ENCODE measurements around the gene YBX2. TPM values are rescaled to one million over a fixed set of nuclear protein-coding genes. Genes with fewer than 3 reads are reported as not detected.

Gene YBX2
- total RNA-seq, 1 donor from 2014 or later = 1.3 TPM

GRCh38 chr17:7322520-7323194 lies 28.2 kb upstream of the YBX2 start:
- DNase-seq = no peak

GRCh38 chr17:7321466-7321865 lies 27.0 kb upstream of the YBX2 start:
- no peak for DNase-seq

DNA sequence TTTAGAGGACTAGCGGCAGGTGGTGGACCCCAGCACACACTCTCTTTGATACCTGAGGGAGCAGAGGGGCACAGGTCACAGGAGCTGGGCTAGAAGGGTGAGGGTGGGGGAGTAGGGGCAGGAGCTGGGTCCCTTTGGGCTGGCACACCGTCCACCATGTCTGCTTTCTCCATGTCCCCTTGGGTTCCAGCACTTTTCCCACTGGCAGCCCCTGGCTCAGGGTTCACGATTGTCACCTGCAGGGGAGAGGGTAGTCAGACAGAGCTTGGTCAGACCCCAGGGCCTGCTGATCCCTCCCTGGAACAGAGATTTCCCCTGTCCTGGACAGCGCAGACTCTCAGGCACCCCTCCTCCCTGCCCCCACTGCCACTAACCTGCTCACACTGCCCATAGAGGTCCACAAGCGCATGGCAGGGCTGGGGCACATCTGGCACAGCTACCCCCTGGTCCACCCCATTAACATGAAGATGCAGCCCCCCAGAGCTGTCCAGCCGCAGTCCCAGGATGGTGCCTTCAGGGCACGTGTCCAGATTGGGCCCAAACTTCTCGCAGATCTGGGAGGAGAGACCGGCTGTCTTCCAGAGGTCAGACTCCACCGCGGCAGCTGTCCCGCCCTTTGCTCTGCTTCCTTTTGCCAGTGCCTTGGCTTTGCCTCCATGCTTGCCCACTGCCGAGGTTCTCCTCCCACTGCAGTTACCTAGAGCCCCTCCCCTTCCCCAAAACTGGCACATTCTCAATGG lies 23.9 kb upstream of the YBX2 start:
- DNase-seq = no peak

GRCh38 chr17:7317161-7317803 lies 22.8 kb upstream of the YBX2 start:
- no peak for DNase-seq

GRCh38 chr17:7315570-7316235 lies 21.3 kb upstream of the YBX2 start:
- no peak for DNase-seq

DNA sequence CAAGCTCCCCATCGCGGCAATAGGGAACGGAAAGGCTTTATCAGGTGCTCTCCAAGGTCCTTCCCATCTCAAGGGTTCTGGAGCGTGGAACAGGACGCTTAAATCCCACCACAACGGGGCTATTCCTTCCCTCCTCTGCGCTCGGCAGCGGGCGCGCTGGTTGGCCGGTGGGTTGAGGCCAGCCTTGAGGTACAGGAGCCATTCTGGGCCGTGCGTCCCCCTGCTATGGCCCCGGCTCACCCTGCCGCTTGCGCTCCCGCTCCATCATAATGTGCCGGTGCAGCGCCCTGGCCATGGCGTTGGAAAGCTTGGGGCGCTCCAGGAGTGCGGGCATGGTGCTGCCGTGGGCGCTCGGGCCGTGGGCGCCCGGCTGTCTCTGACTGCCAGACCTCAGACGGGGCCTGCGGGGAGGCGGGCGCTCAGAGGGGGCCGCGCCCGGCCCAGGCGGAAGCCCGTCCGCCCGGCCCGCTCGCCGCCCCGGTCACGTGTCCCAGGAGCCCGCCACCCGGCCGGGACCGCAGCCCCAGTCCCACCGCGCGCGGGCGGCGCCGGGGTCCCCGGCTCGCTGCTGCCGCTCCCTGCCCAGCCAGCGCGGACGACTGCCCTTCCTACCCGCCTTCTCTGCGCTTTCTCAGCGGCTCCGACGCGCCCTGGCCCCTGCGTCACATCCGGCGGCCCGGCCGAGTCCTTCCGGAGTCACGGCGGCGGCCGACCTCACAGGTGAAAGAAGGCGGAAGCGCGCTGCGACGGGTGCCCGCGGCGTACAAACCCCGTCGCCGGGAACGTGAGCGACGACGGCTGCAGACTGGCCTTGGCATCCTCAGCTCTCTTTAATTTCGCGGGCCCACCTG lies 20.5 kb upstream of the YBX2 start, which contains the start of gene GPS2:
Gene GPS2 (minus strand): TSS at position 642 of the 851 bp plus-strand sequence. CDS start 308 bp downstream, at position 334.
- DNase-seq = peak; percentile 60

- DNase-seq = no peak
Observed at GRCh38 chr17:7313890-7314718, 19.7 kb upstream of the YBX2 start.

DNA sequence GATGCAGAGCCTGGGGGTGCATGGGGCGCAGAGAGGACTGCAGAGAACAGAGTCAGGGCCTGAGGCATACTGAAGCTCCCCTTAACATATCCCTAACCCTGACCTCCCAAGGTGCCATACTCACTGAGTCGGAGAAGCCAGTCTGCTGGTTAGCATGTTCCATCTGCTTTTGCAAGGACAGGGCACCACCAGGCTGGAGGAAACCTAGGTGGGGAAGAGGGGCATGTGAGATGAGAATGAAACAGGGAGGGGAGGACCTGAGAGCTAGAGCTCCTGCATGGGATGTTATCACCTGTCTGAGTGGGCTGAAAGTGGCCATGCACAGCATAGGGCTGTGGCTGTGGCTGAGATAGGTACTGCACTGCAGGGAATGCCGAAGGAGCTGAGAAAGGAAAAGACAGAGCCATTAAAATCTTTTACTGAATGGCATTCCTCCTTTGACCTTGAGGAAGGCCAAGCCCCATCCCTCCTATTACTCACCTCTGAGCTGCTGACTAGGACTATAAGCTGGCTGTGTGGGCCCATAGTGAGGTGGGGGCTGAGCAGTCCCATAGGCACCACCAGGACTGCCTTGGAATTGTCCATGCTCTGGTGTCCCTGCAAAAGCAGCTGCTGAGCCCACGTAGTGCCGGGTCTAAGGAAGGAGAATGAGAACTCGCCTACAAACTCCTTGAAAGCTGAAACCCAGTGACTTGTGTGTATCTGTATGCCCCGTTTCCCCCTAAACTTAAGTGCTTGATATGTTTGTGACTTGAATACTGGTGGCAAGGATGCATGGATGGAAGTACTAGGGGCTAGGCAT lies 18.9 kb upstream of the YBX2 start:
- DNase-seq = no peak

GRCh38 chr17:7312432-7313087 lies 18.1 kb upstream of the YBX2 start:
- no peak for DNase-seq

DNA sequence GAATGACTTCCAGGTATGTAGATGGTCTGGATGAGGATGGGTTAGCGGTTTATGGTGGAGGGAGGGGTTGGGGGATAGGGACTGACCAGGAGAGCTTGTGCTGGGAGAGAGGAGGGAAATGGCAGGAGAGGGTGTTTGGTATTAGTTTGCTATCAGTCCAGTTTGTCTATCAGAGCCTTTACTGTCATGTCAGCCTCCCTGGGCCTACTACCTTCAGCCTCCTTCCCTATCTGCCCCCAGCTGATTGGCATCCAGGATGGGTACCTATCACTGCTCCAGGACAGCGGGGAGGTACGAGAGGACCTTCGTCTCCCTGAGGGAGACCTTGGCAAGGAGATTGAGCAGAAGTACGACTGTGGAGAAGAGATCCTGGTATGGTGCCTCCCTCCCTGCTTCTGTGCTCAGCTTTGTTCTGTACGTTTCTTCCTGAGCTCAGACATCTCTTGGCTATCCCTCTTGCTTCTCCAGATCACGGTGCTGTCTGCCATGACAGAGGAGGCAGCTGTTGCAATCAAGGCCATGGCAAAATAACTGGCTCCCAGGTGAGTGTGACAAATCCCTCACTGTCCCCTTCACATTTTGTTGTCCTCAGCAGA lies 16.8 kb upstream of the YBX2 start:
- DNase-seq = no peak

DNA sequence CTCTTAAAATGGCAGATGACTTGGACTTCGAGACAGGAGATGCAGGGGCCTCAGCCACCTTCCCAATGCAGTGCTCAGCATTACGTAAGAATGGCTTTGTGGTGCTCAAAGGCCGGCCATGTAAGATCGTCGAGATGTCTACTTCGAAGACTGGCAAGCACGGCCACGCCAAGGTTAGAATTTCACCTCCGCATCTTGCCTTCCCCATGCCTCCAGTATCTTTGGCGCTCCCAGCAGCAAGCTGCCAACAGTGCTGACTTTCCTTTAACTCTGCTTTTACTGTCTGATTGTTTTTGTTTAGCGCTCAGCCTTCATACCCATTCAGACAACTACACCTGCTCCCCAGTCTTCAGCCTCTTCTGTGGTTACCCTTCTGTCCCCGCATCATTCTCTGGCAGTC lies 15.2 kb upstream of the YBX2 start:
- no peak for DNase-seq

GRCh38 chr17:7308625-7309433 lies 14.4 kb upstream of the YBX2 start:
- peak; percentile 60 for DNase-seq

- DNase-seq = no peak
Observed at GRCh38 chr17:7307686-7308624, 13.5 kb upstream of the YBX2 start.

DNA sequence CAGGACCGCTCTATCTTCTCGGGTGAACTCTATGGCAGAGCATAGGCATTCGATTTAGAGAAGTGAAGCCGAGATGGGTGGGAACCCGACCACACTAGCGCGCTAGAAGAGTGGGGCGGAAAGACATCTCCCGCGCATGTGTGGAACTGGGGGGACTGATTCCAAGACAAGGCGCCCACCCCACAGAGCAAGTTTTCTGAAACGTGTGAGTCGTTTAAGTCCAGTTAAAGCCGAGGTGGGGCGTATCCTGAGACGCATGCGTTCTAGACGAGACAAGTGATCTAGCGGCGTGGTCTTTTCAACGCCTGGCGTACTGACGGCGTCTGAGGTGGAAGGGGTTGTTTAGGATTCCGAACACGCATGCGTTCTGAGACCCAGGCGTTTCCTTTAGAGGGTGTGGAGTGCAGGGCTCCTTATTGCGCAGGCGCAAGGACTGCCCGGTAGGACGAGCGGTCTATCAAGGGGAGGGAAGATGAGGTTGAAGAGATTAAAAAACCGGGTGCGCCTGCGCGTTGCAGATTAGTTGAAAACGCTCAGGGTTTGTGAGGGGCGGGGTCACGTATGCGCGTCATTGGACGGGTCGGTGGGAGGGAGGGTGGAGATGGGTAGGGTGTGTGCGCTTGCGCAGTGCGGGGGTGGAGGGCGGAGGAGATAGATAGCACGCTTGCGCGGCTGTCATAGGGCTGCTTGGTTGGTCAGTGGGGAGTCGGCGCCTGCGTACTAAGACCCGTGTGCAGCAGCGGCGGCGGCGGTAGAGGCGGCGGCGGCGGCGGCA lies 12.7 kb upstream of the YBX2 start, which contains the start of gene EIF5A:
Gene EIF5A (plus strand): TSS at position 718 of the 775 bp plus-strand sequence. CDS start 2,008 bp downstream, outside the sequence.
- peak; percentile 100 for DNase-seq

GRCh38 chr17:7304179-7304578 lies 9.7 kb upstream of the YBX2 start:
- DNase-seq = no peak
